Gastroesophageal sphincter (tissue), 4 donors: Measurements from ENCODE around the gene AUTS2. TPM values are rescaled to one million over a fixed set of nuclear protein-coding genes. Genes with fewer than 3 reads are reported as not detected.

ENCODE experiments used
- ATAC-seq: fragments of 150-250 bp; one replicate; pipeline ENCODE4 v1.9.1; 2016; ENCODE audit warnings: mild to moderate bottlenecking, moderate library complexity
- H3K27ac ChIP-seq, 4 donors: fragments of 200-600 bp; sonication (generic) in 3 of 4; 1 replicate in 3 of 4; 2 replicates in 1 of 4; pipeline ENCODE4 v1.5.1; 2016 to 2019
- H3K27me3 ChIP-seq: fragments of 200-600 bp; sonication (generic); one replicate; pipeline ENCODE4 v1.5.1; 2019
- H3K36me3 ChIP-seq, 2 donors: fragments of 200-600 bp; sonication (generic); one replicate each; pipeline ENCODE4 v1.5.1; 2019; ENCODE audit warnings: control low read depth in 1 of 2
- H3K4me1 ChIP-seq, 3 donors: fragments of 200-600 bp; sonication (generic); 1 replicate in 2 of 3; 2 replicates in 1 of 3; pipeline ENCODE4 v1.5.1; 2016 to 2019; ENCODE audit warnings: control low read depth in 2 of 3
- H3K4me3 ChIP-seq, 2 donors: fragments of 200-600 bp; sonication (generic); one replicate each; pipeline ENCODE4 v1.5.1; 2019; ENCODE audit warnings: mild to moderate bottlenecking in 1 of 2, moderate library complexity in 1 of 2
- H3K9me3 ChIP-seq, 3 donors: fragments of 200-600 bp; sonication (generic); one replicate each; pipeline ENCODE4 v1.5.1; 2017 to 2019; ENCODE audit warnings: control low read depth in 2 of 3
- CTCF ChIP-seq, 4 experiments: fragments of 200-600 bp in 2 of 4; fragments of 450-650 bp in 2 of 4; sonication (generic) in 1 of 4; IDR thresholded peaks; one replicate each; pipeline ENCODE4 v1.5.1; 2017 to 2019; ENCODE audit warnings: antibody characterized with exemption in 4 of 4, mild to moderate bottlenecking in 2 of 4, moderate library complexity in 2 of 4
- EP300 ChIP-seq: sonication (generic); formaldehyde crosslinking; IDR thresholded peaks from one replicate; pipeline ENCODE4 v1.6.1; 2017; ENCODE audit warnings: antibody characterized with exemption, mild to moderate bottlenecking
- POLR2A ChIP-seq, 2 donors: fragments of 450-650 bp; IDR thresholded peaks; one replicate each; pipeline ENCODE4 v1.6.1; 2017; ENCODE audit warnings: antibody characterized with exemption in 2 of 2, mild to moderate bottlenecking in 2 of 2, moderate library complexity in 1 of 2
- POLR2AphosphoS5 ChIP-seq: sonication (generic); formaldehyde crosslinking; IDR thresholded peaks from one replicate; pipeline ENCODE4 v1.6.1; 2017; ENCODE audit warnings: antibody characterized with exemption
- WGBS, 2 donors: methylation state at CpG; one replicate each; pipeline ENCODE4 v1.1.5; 2018; ENCODE audit warnings: low coverage in 1 of 2; 5-methylcytosine and 5-hydroxymethylcytosine counted together
- total RNA-seq, 4 donors: library from RNA; depleted of rRNA; stranded (reverse); fragments of >200 nt; gene quantifications; one replicate each; pipeline ENCODE4 v1.1.0, GENCODE V29; 2016

AUTS2 gene
- total RNA-seq, 4 donors from 2014 or later = 12.2 to 48.7 (median 44.1) TPM

- H3K27me3 ChIP-seq = no peaks in the 10 kb centered on the region
- peaks cover 0 to 17% (median 0%) of the 10 kb centered on the region in 3 donors for H3K4me1 ChIP-seq
- TF ChIP-seq CTCF (IDR thresholded peaks at IDR 0.05) = peak in 1 of 4 experiments; percentile 15
- TF ChIP-seq POLR2A (IDR thresholded peaks at IDR 0.05) = no peak
- TF ChIP-seq POLR2AphosphoS5 = peak; percentile 77
- no peak for TF ChIP-seq EP300
- ATAC-seq = peak; percentile 89
- H3K9me3 ChIP-seq = no peaks in the 10 kb centered on the region
- H3K27ac ChIP-seq = peak overlapping the region in 3 of 4 donors; percentile 13 to 52 (median 46)
- no peaks in the 10 kb centered on the region for H3K36me3 ChIP-seq
- H3K4me3 ChIP-seq = peak overlapping the region in 1 of 2 donors; percentile 9
- 28 to 44% methylated on average over 2 to 3 of the region's 13 CpGs for WGBS, 2 donors
Observed at GRCh38 chr7:70614237-70615045, 1016.2 kb downstream of the AUTS2 start.

GRCh38 chr7:70615066-70615606 is 1016.9 kb downstream of the AUTS2 start:
- H3K27ac ChIP-seq = peak overlapping the region in 3 of 4 donors; percentile 13 to 52 (median 46)
- peak overlapping the region in 1 of 2 donors; percentile 9 for H3K4me3 ChIP-seq
- no peaks in the 10 kb centered on the region for H3K36me3 ChIP-seq
- H3K4me1 ChIP-seq = peaks cover 0 to 17% (median 0%) of the 10 kb centered on the region in 3 donors
- no peak for TF ChIP-seq EP300
- TF ChIP-seq POLR2A (IDR thresholded peaks at IDR 0.05) = no peak
- no peaks in the 10 kb centered on the region for H3K27me3 ChIP-seq
- 0 to 21% methylated on average over 2 to 4 of the region's 5 CpGs for WGBS, 2 donors
- no peak for ATAC-seq
- H3K9me3 ChIP-seq = no peaks in the 10 kb centered on the region

GRCh38 chr7:70616211-70616610 is 1017.9 kb downstream of the AUTS2 start:
- no peak for ATAC-seq
- Histone ChIP-seq H3K27me3 (no peaks in the 10 kb centered on the region), H3K27ac (no peak overlapping the region), H3K36me3 (no peaks in the 10 kb centered on the region), H3K9me3 (no peaks in the 10 kb centered on the region), H3K4me3 (no peak overlapping the region), H3K4me1 (peaks cover 0 to 17% (median 0%) of the 10 kb centered on the region in 3 donors)
- TF ChIP-seq CTCF (IDR thresholded peaks at IDR 0.05) (no peak), POLR2AphosphoS5 (no peak), POLR2A (IDR thresholded peaks at IDR 0.05) (no peak)
- whole genome bisulfite sequencing, 2 donors = no CpG with 5 or more reads among the region's 5 CpGs

- Histone ChIP-seq H3K27me3 (no peaks in the 10 kb centered on the region), H3K4me3 (no peak overlapping the region), H3K4me1 (peaks cover 0 to 17% (median 0%) of the 10 kb centered on the region in 3 donors), H3K36me3 (no peaks in the 10 kb centered on the region), H3K9me3 (no peaks in the 10 kb centered on the region), H3K27ac (no peak overlapping the region)
- TF ChIP-seq CTCF (IDR thresholded peaks at IDR 0.05) = no peak
- no peak for TF ChIP-seq POLR2A (IDR thresholded peaks at IDR 0.05)
- no peak for TF ChIP-seq POLR2AphosphoS5
- TF ChIP-seq EP300 = no peak
- WGBS, 2 donors = 90 to 92% methylated on average over 3 of the region's 3 CpGs
- ATAC-seq = no peak
Observed at GRCh38 chr7:70616821-70617220, 1018.5 kb downstream of the AUTS2 start.

GRCh38 chr7:70618020-70618551 is 1019.8 kb downstream of the AUTS2 start:
- ATAC-seq = no peak
- no peak overlapping the region for H3K27ac ChIP-seq
- no peak overlapping the region for H3K4me3 ChIP-seq
- H3K27me3 ChIP-seq = no peaks in the 10 kb centered on the region
- no peaks in the 10 kb centered on the region for H3K9me3 ChIP-seq
- TF ChIP-seq EP300 = no peak
- TF ChIP-seq POLR2A (IDR thresholded peaks at IDR 0.05) = no peak
- TF ChIP-seq CTCF (IDR thresholded peaks at IDR 0.05) = no peak
- TF ChIP-seq POLR2AphosphoS5 = no peak
- H3K4me1 ChIP-seq = peaks cover 0 to 17% (median 0%) of the 10 kb centered on the region in 3 donors
- H3K36me3 ChIP-seq = no peaks in the 10 kb centered on the region
- 89 to 95% methylated on average over 4 to 7 of the region's 10 CpGs for WGBS, 2 donors
